NCI-H2196 treated with DMSO at 0.1 percent for 48 hours (cell line): ENCODE measurements around the gene RBM39.
A peak's percentile ranks its signal among the peaks of the same experiment; 100 is the strongest.
"Not testable (repeated sequence)": the region's sequence is repeated elsewhere in the genome, so short reads cannot be mapped to it uniquely, and the experiment has no call there.

Experiments
- DNase-seq: peaks from one replicate; lab custom pipeline; 2025; ENCODE audit not compliant: unreplicated experiment; lab: John Stamatoyannopoulos, UW

RBM39 gene

DNA sequence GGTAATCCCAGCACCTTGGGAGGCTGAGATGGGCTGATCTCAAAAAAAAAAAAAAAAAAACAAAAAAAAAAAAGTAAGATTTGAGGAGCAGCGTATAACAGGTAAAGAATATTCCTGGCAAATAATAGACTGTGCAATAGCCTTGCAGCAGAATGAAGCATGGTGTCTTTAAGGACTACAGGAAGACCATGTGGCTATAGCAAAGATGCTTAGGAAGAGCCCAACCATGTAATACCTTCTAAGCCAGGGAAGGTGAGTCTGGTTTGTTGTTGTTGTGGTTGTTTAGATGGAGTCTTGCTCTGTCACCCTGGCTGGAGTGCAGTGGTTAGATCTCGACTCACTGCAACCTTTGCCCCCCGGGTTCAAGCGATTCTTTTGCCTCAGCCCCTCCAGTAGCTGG lies 14.3 kb upstream of the RBM39 start:
- DNase-seq: no peak

DNA sequence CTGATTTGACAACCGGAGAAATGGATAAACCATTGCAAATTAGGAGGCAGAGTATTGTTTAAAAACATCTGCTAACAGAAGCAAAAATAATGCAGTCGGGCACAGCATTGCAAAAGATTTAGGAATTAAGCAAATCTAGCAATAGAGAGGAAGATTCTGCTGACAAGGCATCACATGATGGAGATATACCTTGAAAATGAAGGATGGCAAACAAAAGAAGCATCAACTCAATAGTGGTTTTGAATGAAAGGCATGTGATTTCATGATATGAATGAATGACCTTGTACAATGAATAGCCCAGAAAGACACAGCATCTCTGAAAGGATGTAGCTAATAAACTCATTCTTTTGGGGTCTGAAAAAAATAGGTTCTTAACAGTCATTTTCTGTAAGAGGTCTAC lies 8.6 kb upstream of the RBM39 start:
- no peak for DNase-seq

DNA sequence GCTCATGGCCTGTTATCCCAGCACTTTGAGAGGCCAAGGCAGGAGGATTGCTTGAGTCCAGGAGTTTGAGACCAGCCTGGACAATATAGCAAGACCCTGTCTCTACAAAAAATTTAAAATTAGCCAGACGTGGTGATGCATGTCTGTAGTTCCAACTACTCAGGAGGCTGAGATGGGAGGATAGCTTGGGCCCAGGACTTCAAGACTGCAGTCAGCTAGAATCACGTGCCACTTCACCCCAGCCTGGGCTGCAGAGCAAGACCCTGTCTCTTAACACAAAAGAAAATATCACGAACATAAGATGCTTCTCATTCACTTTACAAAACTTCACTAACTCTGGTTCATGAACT lies 2.4 kb upstream of the RBM39 start:
- not testable (repeated sequence) for DNase-seq

DNA sequence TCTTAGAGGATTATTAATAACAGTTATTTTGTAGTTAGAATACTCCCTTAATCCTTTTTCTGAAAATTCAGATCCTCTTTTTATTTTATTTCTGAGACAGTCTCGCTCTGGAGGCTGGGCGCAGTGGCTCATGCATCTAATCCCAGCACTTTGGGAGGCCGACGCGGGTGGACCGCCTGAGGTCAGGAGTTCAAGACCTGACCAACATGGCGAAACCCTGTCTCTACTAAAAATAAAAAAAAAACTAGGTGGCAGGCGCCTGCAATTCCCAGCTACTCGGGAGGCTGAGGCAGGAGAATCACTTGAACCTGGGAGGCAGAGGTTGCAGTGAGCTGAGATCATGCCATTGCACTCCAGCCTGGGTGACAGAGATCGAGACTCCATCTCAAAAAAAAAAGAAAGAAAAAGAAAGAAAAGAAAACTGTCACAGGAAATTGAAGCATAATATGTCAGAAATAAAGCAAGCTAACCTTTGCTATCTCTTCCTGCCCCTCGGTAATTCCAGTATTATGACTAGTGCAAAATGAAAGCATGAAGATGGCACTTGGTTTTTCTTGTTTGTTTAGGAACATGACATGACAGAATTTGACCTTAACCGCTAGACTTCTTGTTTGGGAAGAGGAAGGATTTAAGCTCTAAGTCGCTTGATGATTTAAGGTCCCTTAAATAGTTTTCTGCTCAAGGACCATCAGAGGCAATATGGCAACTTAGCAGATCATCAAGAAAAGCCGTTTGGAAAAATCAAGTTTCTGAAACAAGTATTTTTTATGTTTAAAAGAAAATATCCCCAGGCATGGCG lies 1.8 kb upstream of the RBM39 start:
- DNase-seq: no peak

DNA sequence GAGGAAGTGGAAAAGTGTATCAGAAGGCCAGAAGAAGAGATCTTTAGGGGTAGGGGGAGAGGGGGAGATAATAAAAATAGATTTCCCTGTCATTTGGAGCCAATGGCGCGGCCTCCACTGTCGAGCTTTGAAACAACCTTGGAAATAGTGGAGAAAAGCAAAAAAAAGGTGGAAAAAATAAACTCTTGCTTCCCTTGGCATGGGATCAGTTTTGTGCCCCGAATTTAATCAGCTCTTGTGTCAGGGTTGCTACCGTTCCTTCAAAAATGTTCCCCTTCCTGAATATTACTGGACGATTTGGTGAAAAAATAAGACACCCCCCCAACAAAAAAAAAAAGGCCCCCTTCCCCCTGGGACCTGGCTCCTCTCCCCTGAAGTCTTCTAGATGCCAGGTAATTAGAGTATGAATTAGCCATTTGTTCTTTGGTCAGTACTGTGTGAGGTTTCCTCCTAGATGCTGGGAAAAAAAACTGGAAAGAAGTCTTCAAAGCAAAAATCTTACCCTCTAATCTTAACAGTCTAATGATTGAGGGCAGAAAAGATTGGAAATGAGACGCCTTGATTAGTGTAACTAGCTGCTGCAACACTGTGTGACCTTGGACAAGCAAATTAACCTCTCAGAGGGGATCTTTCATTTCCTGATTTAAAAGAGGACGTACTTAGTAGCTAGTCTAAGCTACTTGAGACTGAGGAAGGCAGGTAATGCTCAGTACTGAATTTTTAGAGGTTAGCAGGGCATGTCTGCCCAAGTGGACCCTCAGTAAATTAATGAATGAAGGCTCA lies 872 bp upstream of the RBM39 start:
- peak; percentile 48 for DNase-seq

DNA sequence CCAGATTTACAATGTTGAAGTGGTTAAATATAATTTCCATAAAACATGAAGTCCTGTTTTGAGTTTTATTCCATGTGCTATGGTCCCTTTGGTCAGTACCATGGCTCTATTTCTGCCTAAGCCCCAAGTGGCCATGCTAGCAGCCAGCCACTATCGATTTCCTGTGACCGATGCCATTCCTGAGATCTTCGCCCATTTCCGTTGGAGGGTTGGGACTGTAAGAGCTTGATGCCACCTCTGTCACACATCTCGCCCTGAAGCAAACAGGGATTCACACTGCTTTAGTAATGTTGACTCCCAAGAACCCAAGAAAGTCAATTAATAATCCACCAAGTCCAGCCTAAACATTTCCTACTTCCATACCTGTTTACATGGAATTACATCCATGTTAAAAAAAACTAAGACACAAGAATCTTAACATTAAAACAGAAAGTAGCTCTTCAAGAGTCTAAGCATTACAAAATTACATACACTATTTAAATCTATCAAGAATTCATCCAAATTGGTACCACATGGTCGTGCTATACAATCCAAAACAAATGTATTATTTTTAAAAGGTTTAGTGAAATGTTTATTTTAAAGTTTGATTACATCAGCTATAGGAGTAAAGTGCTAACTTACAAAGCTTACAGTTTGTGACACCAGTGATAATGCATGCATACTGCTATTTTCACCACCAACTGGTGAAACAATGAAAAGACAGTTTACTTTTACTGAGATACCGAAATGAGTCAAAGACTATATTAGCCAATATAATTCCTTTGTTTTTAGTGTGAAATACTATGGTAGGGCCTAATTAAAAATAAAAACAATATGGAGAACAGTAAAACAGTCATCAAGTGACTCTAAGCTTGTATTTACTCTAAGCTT lies 2.5 kb downstream of the RBM39 start:
- DNase-seq: no peak

DNA sequence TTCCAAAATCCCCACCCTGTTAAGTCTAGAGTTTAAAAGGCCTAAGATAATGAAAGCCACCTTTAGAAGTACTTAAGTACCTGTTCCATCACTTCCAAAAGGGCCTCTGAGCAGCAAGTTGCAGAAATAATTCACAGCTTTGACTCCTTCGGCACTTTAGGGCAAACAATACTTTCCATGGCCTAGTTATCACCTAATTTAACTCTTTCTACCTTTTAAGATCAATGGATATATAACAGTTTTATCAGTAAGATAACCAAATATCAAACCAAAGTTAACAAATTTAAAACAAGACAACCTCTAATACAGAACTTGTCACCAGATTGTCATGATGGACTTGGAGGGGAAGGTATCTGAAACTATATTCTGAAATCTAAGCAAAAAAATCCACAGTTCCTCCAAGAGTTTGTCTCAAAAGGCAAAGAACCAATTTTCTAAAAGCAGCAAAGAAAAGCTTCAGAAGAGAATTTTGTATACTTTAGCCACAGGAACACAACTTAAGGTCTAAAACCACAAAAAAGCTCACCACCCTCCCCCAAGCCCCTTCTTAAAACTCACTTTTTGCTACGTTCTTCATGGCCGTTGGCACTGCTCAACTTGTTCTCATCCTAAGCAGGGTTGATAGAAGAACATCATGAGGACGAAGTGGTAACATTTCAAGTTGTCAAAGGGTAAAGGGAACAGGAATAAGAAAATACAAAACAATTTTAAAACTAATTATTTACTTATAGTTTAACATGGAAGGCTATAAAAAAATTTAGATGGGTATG lies 3.5 kb downstream of the RBM39 start:
- no peak for DNase-seq

DNA sequence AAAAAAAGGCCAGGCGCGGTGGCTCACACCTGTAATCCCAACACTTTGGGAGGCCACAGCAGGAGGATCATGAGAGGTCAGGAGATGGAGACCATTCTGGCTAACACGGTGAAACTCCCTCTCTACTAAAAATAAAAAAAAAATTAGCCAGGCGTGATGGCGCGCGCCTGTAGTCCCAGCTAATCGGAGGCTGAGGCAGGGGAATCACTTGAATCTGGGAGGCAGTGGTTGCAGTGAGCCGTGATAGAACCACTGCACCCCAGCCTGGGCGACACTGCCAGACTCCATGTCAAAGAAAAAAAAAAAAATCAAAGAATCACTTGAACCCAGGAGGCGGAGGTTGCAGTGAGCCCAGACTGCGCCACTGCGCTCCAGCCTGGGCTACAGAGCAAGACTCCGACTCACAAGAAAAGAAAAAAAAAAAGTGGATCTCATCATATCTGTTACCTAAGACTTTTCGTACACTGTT lies 4.2 kb downstream of the RBM39 start:
- DNase-seq: no peak

DNA sequence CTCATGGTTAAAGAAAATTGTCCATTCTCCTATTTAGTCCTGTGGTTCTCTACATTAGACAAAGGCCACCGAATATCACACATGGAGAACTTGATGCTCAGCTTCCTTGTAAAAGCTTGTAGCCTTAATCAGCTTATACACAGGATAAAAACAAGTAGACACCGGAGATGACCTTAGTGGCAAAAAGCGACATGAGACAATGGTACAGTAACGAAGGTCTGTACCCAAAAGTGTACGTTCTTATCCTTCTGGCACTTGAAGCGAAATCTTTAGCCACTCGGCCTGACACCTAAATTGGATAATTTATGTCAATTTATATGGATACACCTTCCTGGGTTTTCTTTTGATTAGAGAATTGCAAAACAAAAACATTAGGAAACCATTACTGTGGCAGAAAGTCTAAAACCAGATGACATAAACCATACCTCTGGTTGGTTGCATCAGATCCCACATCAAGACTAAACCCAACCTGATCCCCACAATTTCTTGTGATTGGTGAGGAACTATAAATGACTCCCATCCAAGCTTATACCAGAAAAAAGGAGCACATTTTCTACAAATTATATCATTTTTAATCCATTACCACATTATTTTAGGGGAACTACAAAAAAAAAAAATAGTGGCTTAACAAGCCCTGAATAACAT lies 6.1 kb downstream of the RBM39 start:
- DNase-seq: no peak

DNA sequence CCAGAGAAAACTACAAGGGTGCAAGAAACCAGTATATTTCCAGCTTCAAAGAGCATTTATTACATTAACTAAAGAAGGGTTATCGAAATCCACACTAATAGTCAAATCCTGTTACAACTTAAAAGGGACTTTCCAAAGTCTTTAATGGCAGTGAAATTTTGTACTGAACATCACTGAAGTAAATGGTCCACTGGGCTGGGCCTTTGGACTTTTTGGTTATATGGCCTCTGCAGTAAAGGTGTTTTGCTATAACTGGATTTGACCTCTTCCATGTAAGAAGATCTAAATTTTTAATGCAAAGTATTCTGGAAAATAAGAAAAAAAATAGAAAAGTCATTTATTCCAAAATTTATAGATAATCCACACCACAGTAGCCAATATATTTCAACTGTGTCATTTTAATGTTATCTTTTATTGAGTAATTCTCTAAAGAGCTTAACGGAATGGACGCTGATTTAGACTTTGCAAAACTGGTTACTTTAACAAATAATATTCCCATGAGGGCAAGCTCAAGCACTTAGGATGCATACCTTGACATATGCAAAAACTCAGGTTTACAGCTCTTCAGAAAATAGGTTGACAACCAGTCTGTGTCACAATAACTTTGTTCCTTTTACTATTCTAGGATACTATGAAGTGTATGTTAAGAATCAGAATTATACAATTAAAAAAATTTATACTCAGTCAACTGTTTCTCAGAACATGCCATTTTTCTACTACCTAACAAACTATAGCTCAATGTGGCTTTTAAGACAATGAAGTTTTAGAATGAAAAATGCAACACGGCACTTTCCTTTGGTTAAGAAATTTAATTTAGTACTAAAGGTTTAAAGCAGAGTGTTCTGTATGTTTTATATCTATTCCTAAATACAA lies 7.0 kb downstream of the RBM39 start:
- no peak for DNase-seq

DNA sequence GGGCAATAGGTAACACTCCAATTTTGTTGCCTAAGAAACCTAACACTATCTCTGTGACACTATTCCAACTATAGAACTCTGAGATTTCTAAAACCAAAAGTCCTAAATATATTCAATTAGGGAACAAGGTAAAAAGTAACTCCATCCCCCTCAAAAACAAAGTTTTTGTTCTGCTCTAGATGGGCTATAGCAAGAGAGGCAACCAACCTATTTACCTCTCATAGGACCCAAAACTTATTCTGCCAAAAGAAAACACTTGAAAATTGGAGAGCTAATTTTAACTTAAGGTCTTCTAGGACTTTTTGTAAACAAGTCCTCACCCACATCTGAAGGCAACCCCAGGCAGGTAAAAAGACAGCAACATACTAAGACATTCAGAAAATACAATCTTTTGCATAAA lies 7.7 kb downstream of the RBM39 start:
- DNase-seq: no peak

DNA sequence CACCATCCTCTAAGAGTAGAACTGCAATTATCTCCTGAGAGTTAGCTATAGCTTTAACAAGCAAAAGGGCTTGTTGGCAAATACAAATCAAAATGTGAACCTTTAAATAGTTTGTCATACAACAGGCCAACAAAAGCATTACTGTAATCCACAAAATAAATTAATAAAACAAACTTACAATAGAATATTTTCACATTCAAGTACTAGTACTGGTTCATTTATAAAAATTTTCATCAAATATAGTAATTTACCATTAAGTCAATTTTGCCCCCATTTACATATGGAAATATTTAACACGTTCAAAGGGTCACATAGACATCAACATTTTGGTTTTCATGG lies 9.4 kb downstream of the RBM39 start:
- DNase-seq: no peak

DNA sequence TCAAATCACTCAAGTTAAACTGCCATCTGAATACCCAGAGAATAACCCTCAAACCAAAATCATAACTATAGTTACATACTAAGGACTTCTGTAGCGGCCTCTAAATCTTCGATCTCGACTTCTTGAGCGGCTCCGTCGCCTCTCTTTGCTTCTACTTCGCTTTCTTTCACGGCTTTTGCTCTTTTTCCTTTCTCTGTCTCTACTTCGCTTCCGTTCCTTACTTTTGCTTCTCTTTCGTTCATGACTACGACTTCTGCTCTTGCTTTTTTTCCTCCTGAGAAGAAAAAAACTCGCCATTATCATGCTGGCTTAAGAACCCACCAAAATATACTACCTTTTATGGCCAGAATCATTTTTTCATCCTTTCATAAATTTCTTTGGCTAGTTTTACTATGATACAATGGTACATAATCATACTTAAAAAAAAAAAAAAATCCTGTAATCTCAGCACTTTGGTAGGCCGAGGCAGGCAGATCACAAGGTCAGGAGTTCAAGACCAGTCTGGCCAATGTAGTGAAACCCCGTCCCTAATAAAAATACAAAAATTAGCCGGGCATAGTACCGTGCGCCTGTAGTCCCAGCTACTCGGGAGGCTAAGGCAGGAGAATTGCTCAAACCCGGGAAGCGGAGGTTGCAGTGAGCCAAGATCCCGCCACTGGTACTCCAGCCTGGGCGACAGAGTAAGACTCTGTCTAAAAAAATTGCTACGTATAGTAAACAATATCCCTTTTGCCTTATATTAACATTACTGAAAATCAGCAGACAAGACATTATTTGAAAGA lies 10.0 kb downstream of the RBM39 start:
- DNase-seq: no peak

DNA sequence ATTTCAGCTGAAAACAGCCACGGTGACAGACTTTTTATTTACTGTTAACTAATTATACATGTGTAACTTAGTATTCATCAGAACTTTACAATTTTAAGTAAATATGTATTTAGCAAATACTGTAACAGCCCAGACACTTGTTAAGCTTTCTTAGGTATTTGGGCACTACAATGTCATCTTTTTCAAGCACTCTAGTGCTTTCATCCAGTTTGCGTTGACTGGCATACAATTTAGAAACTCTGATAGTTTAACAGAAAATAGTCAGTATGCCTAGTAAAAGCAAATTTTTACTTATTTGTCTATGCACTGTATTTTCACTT lies 10.6 kb downstream of the RBM39 start:
- DNase-seq: no peak

DNA sequence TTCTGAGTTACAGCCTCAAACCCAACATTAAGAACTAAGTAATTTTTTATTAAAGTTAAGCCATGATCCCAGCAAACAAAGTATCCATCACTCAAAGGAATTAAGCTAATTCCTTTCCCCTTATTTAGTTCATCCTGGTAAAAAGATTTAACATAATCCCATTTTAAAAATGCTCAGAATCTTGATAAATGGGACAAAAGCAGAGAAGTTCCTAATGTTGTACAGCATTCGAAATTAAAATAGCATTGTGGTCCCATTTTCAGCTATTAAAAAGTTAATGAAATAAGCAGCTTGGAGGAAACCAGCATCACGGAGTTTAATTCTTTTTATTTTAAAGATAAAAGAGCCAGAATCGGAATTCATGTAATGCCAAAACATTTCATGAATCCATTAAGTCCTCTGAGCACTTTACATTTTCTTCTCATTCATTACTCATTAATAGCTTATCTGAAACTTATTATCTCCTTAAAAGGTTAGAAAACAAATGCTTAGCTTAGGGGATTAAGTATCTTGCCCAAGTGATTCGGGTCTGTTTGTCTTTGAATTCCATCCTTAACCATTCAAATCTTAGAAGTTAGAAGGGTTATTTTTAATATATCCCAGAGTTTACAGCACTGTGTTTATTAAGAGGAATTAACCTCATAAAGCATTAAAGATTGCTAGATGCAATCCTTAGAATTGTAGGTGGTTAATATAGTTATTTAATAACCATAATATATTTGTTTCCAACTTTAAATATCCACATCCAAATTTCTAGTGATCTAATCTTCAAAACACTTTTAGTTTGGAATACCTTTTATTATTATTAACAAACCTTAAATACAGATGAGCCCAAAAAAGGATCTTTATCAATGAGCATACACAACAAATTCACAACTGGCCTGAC lies 11.2 kb downstream of the RBM39 start:
- DNase-seq: no peak

DNA sequence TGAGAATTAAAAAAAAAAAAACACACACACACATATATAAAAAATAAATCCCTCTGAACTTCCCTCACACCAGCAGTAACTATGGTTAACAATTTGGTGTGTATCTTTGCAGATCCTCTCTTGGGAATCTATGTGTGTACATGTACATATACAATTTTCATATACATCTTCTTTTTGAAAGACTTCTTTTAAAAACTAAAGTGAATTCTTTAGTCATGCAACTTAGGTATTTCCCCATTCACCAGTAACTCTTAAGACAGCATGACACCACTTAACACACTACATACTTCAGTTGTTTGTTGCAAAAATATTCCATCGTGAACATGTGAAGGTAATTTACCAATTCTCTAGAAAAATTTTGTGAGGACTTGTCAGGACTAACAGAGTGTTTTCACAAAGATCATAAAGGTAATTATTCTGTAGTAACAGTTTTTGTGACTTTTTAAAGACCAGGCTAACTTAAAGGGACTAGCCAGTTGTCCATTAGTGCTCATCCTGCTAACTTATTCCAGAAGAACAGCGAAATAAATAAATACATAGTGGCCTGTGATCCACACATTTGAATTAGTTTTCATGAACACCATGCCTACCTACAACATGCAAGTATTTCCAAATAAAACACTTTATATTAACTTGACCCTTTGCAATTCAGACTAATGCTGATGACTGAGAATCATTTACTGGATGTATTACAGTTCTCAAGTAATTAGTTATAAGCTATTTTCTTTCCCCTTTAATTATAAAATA lies 12.1 kb downstream of the RBM39 start:
- DNase-seq: no peak

DNA sequence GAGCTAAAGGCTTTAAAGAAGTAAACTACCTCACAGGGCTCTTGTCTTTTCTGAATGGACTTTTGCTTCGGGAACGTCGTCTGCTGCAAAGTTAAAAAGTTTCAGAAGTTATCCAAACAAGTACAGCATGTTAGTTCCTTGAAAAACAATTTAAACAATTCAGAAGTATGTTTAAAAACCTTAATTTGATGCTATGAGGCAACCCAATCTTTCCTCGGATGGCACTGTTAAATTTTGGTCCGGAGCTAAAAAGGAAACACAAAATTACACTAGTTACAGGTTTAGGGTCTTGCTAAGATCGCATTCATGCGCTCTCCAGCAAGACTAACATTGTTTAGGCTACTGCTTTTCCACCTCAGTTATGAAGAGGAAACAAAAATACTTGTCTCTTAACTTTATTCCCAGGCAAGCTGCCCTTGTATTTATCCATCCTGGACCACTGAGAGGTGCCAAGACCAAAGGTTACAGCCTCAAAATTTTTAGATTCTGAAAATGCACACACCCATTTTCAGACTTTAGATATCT lies 12.7 kb downstream of the RBM39 start:
- no peak for DNase-seq
